K562 (cell line): Measurements from ENCODE around the gene PTOV1. TPM values are rescaled to one million over a fixed set of nuclear protein-coding genes. Genes with fewer than 3 reads are reported as not detected.

Experiments used
- ATAC-seq: fragments of 200-7000 bp; cut with Tn5 transposase; 3 replicates; pipeline ENCODE4 v1.9.1; 2020; ENCODE audit warnings: moderate library complexity
- BruUV-seq: library from RNA; stranded (reverse); fragments of 400-500 nt; replicated peaks from 2 replicates; lab custom pipeline; 2021; lab: Mats Ljungman, UMichigan
- CTCF ChIA-PET: fragments of 300-600 bp; formaldehyde crosslinking; extraction: SDS; loops from one replicate; lab custom pipeline; 2021; ENCODE audit warnings: low intra/inter-chr PET ratio; lab: Yijun Ruan, JAX
- POLR2A ChIA-PET: fragments of 300-600, 350-650 bp; sonication (Branson Sonifier 250); formaldehyde crosslinking; extraction: SDS; loops from one replicate; lab custom pipeline; 2021; ENCODE audit warnings: antibody characterized with exemption, inconsistent platforms; lab: Yijun Ruan, JAX
- DNase-seq, 4 experiments: peaks; one replicate each; pipeline versions ENCODE4 v3.0.0 to v3.0.0-alpha.2; 2011 to 2018; ENCODE audit warnings: low spot score in 3 of 4, mixed read lengths in 3 of 4; ENCODE audit errors: extremely low read depth in 1 of 4
- FAIRE-seq: peaks from 2 replicates; lab custom pipeline; 2011; peaks lifted over from hg19 to GRCh38; lab: Jason Lieb, UNC
- H2AFZ ChIP-seq: 2 replicates; pipeline ENCODE4 v1.6.0; 2011; ENCODE audit warnings: low read depth, low read length, control low read depth, inconsistent platforms
- H3K27ac ChIP-seq: fragments of 200-600 bp; 3 replicates; pipeline ENCODE4 v1.8.0; 2011; ENCODE audit warnings: low read depth, mild to moderate bottlenecking, control low read depth, inconsistent platforms, low read length, moderate library complexity, mixed read lengths; ENCODE audit errors: extremely low read depth
- H3K27me3 ChIP-seq, 2 experiments: fragments of 300-600 bp in 1 of 2; 2 replicates in 1 of 2; 3 replicates in 1 of 2; pipeline versions ENCODE4 v1.6.0 to v1.8.0; 2011; ENCODE audit warnings: inconsistent platforms in 2 of 2, low read length in 2 of 2, mild to moderate bottlenecking in 1 of 2, mixed read lengths in 1 of 2, moderate library complexity in 1 of 2; ENCODE audit not compliant: control insufficient read depth in 2 of 2, insufficient read depth in 2 of 2
- H3K36me3 ChIP-seq: fragments of 300-600 bp; 3 replicates; pipeline ENCODE4 v1.8.0; 2011; ENCODE audit warnings: mild to moderate bottlenecking, low read length, inconsistent platforms; ENCODE audit not compliant: control insufficient read depth, insufficient read depth
- H3K4me1 ChIP-seq, 2 experiments: fragments of 200-600 bp in 1 of 2; replicated peaks in 1 of 2; 2 replicates in 1 of 2; 3 replicates in 1 of 2; pipeline versions ENCODE4 v1.5.1 to v1.8.0; 2011; ENCODE audit warnings: inconsistent platforms in 2 of 2, low read length in 2 of 2, mild to moderate bottlenecking in 1 of 2, mixed read lengths in 1 of 2, moderate library complexity in 1 of 2; ENCODE audit not compliant: control insufficient read depth in 2 of 2, insufficient read depth in 2 of 2
- H3K4me2 ChIP-seq: 2 replicates; pipeline ENCODE4 v1.6.1; 2011; ENCODE audit warnings: low read length, control low read depth, inconsistent platforms, mixed read lengths; ENCODE audit not compliant: insufficient read depth
- H3K4me3 ChIP-seq: fragments of 200-600 bp; sonication (generic), shearing (Covaris generic); 2 replicates; pipeline ENCODE4 v1.5.1; 2016; ENCODE audit warnings: control low read depth, inconsistent platforms
- H3K79me2 ChIP-seq: fragments of 200-600 bp; 3 replicates; pipeline ENCODE4 v1.8.0; 2011; ENCODE audit warnings: low read length, inconsistent platforms; ENCODE audit not compliant: control insufficient read depth, insufficient read depth
- H3K9ac ChIP-seq, 2 experiments: 2 replicates each; pipeline versions ENCODE4 v1.6.0 to v1.6.1; 2011; ENCODE audit warnings: low read depth in 2 of 2, low read length in 2 of 2, control low read depth in 1 of 2, inconsistent platforms in 1 of 2, mild to moderate bottlenecking in 1 of 2, mixed read lengths in 1 of 2; ENCODE audit not compliant: insufficient read depth in 1 of 2
- H3K9me1 ChIP-seq: one replicate; pipeline ENCODE4 v1.6.0; 2011; ENCODE audit warnings: inconsistent platforms, mild to moderate bottlenecking, low read length, moderate library complexity; ENCODE audit not compliant: control insufficient read depth, insufficient read depth
- H3K9me3 ChIP-seq: replicated peaks from 2 replicates; pipeline ENCODE4 v1.5.1; 2011; ENCODE audit warnings: low read depth, low read length, inconsistent platforms; ENCODE audit not compliant: control insufficient read depth, insufficient read depth
- H4K20me1 ChIP-seq: replicated peaks from 2 replicates; pipeline ENCODE4 v1.6.1; 2011; ENCODE audit warnings: low read length, inconsistent platforms, mixed read lengths; ENCODE audit not compliant: control insufficient read depth, insufficient read depth
- CREB1 ChIP-seq, 2 experiments: sonication (generic) in 1 of 2; formaldehyde crosslinking in 1 of 2; IDR thresholded peaks; 2 replicates each; pipeline versions ENCODE4 v1.6.1 to v1.8.0; 2012 to 2022; ENCODE audit warnings: inconsistent platforms in 1 of 2, mild to moderate bottlenecking in 1 of 2, missing genetic modification reagents in 1 of 2, moderate library complexity in 1 of 2
- CREM ChIP-seq: IDR thresholded peaks from 2 replicates; pipeline ENCODE4 v1.6.1; 2014; ENCODE audit warnings: antibody characterized with exemption, low read depth
- DEAF1 ChIP-seq: fragments of 450-650 bp; formaldehyde crosslinking; IDR thresholded peaks from 2 replicates; pipeline ENCODE4 v1.4.0; 2020; ENCODE audit warnings: mild to moderate bottlenecking, moderate library complexity
- FIP1L1 ChIP-seq: fragments of 200-400 bp; formaldehyde crosslinking; IDR thresholded peaks from 2 replicates; pipeline ENCODE4 v1.6.1; 2018; ENCODE audit warnings: mild to moderate bottlenecking, low read depth, low read length; ENCODE audit not compliant: poor library complexity, severe bottlenecking
- FOXP1 ChIP-seq: sonication (generic); formaldehyde crosslinking; IDR thresholded peaks from 2 replicates; pipeline ENCODE4 v1.8.0; 2022; ENCODE audit warnings: mild to moderate bottlenecking, missing genetic modification reagents
- GABPB1 ChIP-seq: sonication (generic); formaldehyde crosslinking; IDR thresholded peaks from 2 replicates; pipeline ENCODE4 v1.8.0; 2022; ENCODE audit warnings: mild to moderate bottlenecking, missing genetic modification reagents
- GTF2A2 ChIP-seq: IDR thresholded peaks from 2 replicates; pipeline ENCODE4 v1.6.1; 2016; ENCODE audit warnings: mild to moderate bottlenecking, missing genetic modification characterization, missing compliant biosample characterization
- HNRNPK ChIP-seq: fragments of 200-400 bp; formaldehyde crosslinking; IDR thresholded peaks from one replicate; pipeline ENCODE4 v1.6.1; 2018; ENCODE audit warnings: mild to moderate bottlenecking, low read depth, low read length; ENCODE audit not compliant: poor library complexity, severe bottlenecking
- IRF2 ChIP-seq: sonication (generic); formaldehyde crosslinking; IDR thresholded peaks from 2 replicates; pipeline ENCODE4 v1.8.1; 2022; ENCODE audit warnings: mild to moderate bottlenecking, missing genetic modification reagents
- MTA1 ChIP-seq: fragments of 450-650 bp; IDR thresholded peaks from 2 replicates; pipeline ENCODE4 v1.6.1; 2017; ENCODE audit warnings: borderline replicate concordance
- OTX1 ChIP-seq: fragments of 450-650 bp; formaldehyde crosslinking; IDR thresholded peaks from 2 replicates; pipeline ENCODE4 v1.4.0; 2022; ENCODE audit warnings: mild to moderate bottlenecking
- POLR2A ChIP-seq: fragments of 450-650 bp; conservative IDR thresholded peaks from 2 replicates; pipeline ENCODE4 v1.6.1; 2016
- POLR2G ChIP-seq: fragments of 200-400 bp; formaldehyde crosslinking; IDR thresholded peaks from 2 replicates; pipeline ENCODE4 v1.6.1; 2017; ENCODE audit warnings: low read depth, mild to moderate bottlenecking, antibody characterized with exemption, low read length, moderate library complexity
- RFX7 ChIP-seq: fragments of 250-450 bp; sonication (Bioruptor Pico); IDR thresholded peaks from 2 replicates; pipeline ENCODE4 v1.5.1; 2021; ENCODE audit warnings: mild to moderate bottlenecking
- RHOXF2B ChIP-seq: fragments of 250-450 bp; sonication (Bioruptor Pico); conservative IDR thresholded peaks from 2 replicates; pipeline ENCODE4 v1.5.1; 2021
- SP1 ChIP-seq: sonication (generic); formaldehyde crosslinking; IDR thresholded peaks from 2 replicates; pipeline ENCODE4 v1.8.1; 2022; ENCODE audit warnings: mild to moderate bottlenecking, missing genetic modification reagents
- SUPT5H ChIP-seq: fragments of 450-650 bp; IDR thresholded peaks from 2 replicates; pipeline ENCODE4 v1.6.1; 2016
- ZNF124 ChIP-seq: sonication (generic); formaldehyde crosslinking; IDR thresholded peaks from 2 replicates; pipeline ENCODE4 v1.8.1; 2022; ENCODE audit warnings: missing genetic modification reagents
- ZNF277 ChIP-seq: fragments of 250-450 bp; sonication (Bioruptor Pico); IDR thresholded peaks from 2 replicates; pipeline ENCODE4 v1.8.0; 2022; ENCODE audit warnings: inconsistent platforms, mild to moderate bottlenecking, moderate library complexity, borderline replicate concordance
- WGBS: fragments of 100-300 bp; shearing (Covaris generic); methylation state at CpG from one replicate; pipeline ENCODE4 v1.1.6; 2016; ENCODE audit warnings: low coverage, mixed read lengths; ENCODE audit not compliant: insufficient coverage; ENCODE audit errors: missing lambda C conversion rate; 5-methylcytosine and 5-hydroxymethylcytosine counted together
- in situ Hi-C: fragments of 300-500 bp; cut with MboI; formaldehyde crosslinking; loops from 4 replicates; pipeline ENCODE4 v1.15.0; 2018; ENCODE audit warnings: inconsistent platforms, mixed read lengths
- intact Hi-C: fragments of 100-400 bp; cut with micrococcal nuclease; formaldehyde crosslinking; loops from 2 replicates; pipeline ENCODE4 v1.14.2; 2022
- polyA plus RNA-seq, 8 experiments: library from polyadenylated mRNA; depleted of rRNA in 4 of 8; stranded (reverse) in 5 of 8; unstranded in 3 of 8; fragments of >200 nt; fragmentation: Nextera tagmentation in 2 of 8; fragmentation: Illumina TruSeq in 1 of 8; extraction: Ambion mirVana in 2 of 8; extraction: Trizol in 1 of 8; gene quantifications; 2 replicates each; pipeline versions ENCODE4 v1.2.1 to v1.2.3, GENCODE V29; 2011 to 2014; ENCODE audit warnings: inconsistent platforms in 1 of 8, missing spikeins in 1 of 8
- total RNA-seq, 7 experiments: library from RNA; depleted of rRNA in 6 of 7; stranded (reverse); fragments of >200 nt in 6 of 7; fragmentation: Illumina TruSeq in 2 of 7; extraction: Trizol in 2 of 7; gene quantifications; 2 replicates each; pipeline versions ENCODE4 v1.2.1 to v1.2.3, GENCODE V29; 2011 to 2021; ENCODE audit warnings: low replicate concordance in 1 of 7

Gene PTOV1
- total and polyA plus RNA-seq, 9 of the 15 experiments (the other 6 are each of a cell fraction or from before 2014, with no cell fraction given): 4.9 to 169 (median 43.5) TPM

- TF ChIP-seq ZNF277 (CRISPR knock-in tag) (no peak), DEAF1 (CRISPR knock-in tag) (no peak), GTF2A2 (no peak), HNRNPK (no peak), ZNF124 (CRISPR knock-in tag) (no peak)
These were observed 42.9 kb upstream of the PTOV1 start (continued) for GRCh38 chr19:49807904-49808675.

- DNase-seq: peak; percentile 92 to 97 (median 96)
- Histone ChIP-seq H3K27me3 (no peaks in the 10 kb centered on the region), H3K9me3 (no peaks in the 10 kb centered on the region), H3K9ac (peak overlapping the region in 1 of 2 experiments; percentile 86; a peak in 3 of 4 replicates), H3K79me2 (no peaks in the 10 kb centered on the region), H3K9me1 (no peaks in the 10 kb centered on the region), H3K4me1 (peaks cover 25 to 55% of the 10 kb centered on the region in 2 experiments), H3K4me2 (peak overlapping the region; percentile 50), H2AFZ (no peak overlapping the region; the same call in 1 of the 2 replicates), H3K36me3 (peaks cover 42% of the 10 kb centered on the region), H3K27ac (no peak overlapping the region; the same call in 2 of the 3 replicates), H3K4me3 (no peak overlapping the region), H4K20me1 (peaks cover 5% of the 10 kb centered on the region)
- WGBS: 29% methylated on average over 22 of the region's 31 CpGs
- ChIA-PET CTCF (interaction anchor here (0.6 kb wide), 1 partner anchor 10 kb away, joined by 3 read pairs; no protein-coding TSS in a partner anchor), POLR2A (interaction anchor here (0.6 to 1.0 kb wide), 2 partner anchors 21 to 67 kb away, joined by 3 read pairs; no protein-coding TSS in a partner anchor)
- FAIRE-seq: peak; percentile 62
- BruUV-seq: no TSS peak
- in situ Hi-C loops (no loop called here), intact Hi-C loops (loop anchor here (5.0 kb wide), 1 partner anchor 41 kb away; the partner anchor contains the start of gene AP2A1)
- ATAC-seq: peak; percentile 76
- TF ChIP-seq FIP1L1 (peak; percentile 3), RHOXF2B (no peak), OTX1 (CRISPR knock-in tag) (no peak), FOXP1 (CRISPR knock-in tag) (0 out of 2 replicates have a peak, but pooled peaks have one; percentile 20), RFX7 (CRISPR knock-in tag) (no peak), GABPB1 (CRISPR knock-in tag) (peak; percentile 21; the same call in 1 of the 2 replicates), SP1 (CRISPR knock-in tag) (peak; percentile 70; the same call in 1 of the 2 replicates), MTA1 (no peak), POLR2A (peak; percentile 49), CREB1 (IDR thresholded peaks at IDR 0.05) (no peak; the same call in 1 of the 2 replicates), CREB1 (CRISPR knock-in tag; IDR thresholded peaks at IDR 0.05) (peak; percentile 70), IRF2 (CRISPR knock-in tag) (no peak), CREM (peak; percentile 63), POLR2G (peak; percentile 37), SUPT5H (peak; percentile 64)
These were observed 42.2 kb upstream of the PTOV1 start for GRCh38 chr19:49808711-49809159.
